IPS-18c (cell line): Measurements from ENCODE around the gene CALD1.

Experiments used
- H3K4me3 ChIP-seq: 2 replicates; pipeline ENCODE4 v1.7.0; 2013; ENCODE audit warnings: low read depth, mild to moderate bottlenecking, low read length, moderate library complexity; ENCODE audit not compliant: insufficient read depth
- H3K9me3 ChIP-seq: one replicate; pipeline ENCODE4 v1.6.1; 2013; ENCODE audit warnings: mild to moderate bottlenecking, low read length, moderate library complexity; ENCODE audit not compliant: control insufficient read depth, insufficient read depth

The CALD1 gene

DNA sequence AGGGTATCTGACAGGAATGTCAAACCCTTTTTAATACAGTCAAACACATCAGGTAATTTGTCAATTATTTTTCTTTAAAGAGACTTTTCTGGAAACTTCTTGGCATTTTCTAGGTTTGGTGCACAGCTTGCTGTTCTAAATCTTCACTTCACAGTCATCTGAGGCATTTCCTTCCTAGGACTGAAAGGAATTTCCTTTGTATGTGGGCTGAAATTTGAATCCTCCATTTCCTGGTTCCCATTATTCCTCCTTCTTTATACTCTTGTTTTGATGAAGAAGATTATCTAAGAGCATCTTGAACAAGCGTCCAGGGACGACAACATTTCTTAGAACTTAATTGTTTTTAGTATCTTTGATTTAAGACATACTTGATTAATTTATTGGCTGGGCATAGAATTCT is 24.9 kb downstream of the CALD1 start:
- Histone ChIP-seq H3K9me3 (no peaks in the 10 kb centered on the region), H3K4me3 (no peak overlapping the region)

- no peak overlapping the region for H3K4me3 ChIP-seq
- no peaks in the 10 kb centered on the region for H3K9me3 ChIP-seq
These were observed 25.4 kb downstream of the CALD1 start for GRCh38 chr7:134804854-134805253.

GRCh38 chr7:134806197-134806596 is 26.8 kb downstream of the CALD1 start:
- Histone ChIP-seq H3K4me3 (no peak overlapping the region), H3K9me3 (no peaks in the 10 kb centered on the region)

DNA sequence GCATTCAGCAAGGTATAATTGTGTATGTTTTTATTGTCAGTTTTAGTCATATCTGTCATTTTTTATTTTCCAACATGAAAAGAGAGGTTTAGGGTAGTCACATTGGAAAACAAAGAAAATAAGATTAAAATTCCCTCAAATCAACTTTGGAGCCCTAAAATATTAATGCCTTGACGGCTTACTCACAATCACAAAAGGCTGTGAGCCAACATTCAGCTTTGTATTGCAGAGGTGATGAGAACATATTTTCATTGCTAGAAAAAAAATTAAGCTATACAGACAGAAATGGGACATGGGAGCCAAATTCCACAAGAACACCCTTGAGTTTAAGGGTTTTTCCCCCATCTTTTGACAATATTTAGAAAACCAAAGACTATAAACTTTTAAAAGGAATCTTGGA is 30.2 kb downstream of the CALD1 start:
- Histone ChIP-seq H3K9me3 (no peaks in the 10 kb centered on the region), H3K4me3 (no peak overlapping the region)

- no peaks in the 10 kb centered on the region for H3K9me3 ChIP-seq
- no peak overlapping the region for H3K4me3 ChIP-seq
These were observed 32.3 kb downstream of the CALD1 start for GRCh38 chr7:134811765-134812164.

GRCh38 chr7:134813663-134814396 is 34.4 kb downstream of the CALD1 start:
- Histone ChIP-seq H3K9me3 (no peaks in the 10 kb centered on the region), H3K4me3 (no peak overlapping the region)

DNA sequence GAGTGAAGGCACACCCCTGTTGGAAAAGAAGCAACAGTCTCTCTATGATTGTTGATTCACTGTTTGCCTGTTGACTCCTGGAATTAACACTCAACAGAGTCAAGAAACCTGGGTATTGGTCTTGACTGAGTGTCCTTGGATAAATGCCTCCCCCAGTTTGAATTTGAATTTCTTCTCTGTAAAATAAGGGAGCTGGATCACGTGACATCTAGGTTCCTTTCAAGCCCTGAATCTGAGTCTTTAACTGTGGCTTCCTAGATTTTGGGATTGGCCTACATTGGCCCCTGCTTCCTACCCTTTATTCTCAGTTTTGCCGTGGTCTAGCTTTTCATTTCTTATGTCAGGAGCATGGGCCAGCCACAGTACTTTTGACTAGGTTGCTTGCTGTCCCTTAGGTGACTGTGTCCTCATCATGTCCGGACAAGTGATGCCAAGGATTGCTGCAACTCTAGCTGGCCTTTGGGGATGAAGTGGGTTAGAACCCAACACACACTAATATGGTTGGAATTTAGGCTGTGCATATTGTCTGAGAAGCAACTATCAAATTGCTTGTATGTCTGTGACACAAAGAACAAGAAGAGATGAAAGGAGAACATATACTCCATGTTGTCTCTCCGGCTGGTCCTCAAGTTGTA is 35.4 kb downstream of the CALD1 start:
- H3K9me3 ChIP-seq: no peaks in the 10 kb centered on the region
- no peak overlapping the region for H3K4me3 ChIP-seq

DNA sequence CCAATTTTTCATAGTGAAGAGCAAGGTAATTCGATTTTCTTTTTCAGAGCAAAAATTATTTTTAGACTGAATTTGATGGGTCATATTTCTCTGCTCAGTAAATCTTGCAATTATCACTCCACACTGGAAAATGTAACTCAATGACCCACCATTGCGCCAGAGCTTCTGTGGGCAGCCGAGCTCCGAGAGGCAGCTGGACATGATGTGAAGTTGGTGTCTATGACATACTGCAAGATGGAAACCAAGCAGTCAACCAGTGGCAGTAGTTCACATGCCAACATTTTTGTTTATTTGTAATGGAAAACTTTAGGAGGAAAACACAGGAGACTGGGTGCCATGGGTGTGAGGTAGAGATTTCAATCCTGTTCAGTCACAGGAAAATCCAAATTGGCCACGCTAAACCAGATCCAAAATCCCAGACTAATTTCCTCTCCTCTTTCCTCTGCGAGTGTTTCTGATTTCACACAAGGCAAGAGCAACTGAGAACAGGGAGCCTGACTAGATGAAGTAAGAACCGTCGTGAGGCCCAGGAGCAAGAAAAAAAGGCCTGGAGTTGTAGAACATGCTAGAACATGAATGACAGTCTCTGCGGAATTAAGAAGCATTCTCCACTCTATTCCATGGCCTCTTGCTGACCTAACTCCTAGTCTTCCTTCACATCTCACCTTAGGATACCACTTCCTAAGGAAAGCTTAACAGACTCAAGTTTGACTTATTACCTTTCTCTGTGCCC is 39.3 kb downstream of the CALD1 start:
- no peaks in the 10 kb centered on the region for H3K9me3 ChIP-seq
- H3K4me3 ChIP-seq: no peak overlapping the region

GRCh38 chr7:134819401-134819800 is 40.0 kb downstream of the CALD1 start:
- Histone ChIP-seq H3K4me3 (no peak overlapping the region), H3K9me3 (no peaks in the 10 kb centered on the region)

- Histone ChIP-seq H3K4me3 (no peak overlapping the region), H3K9me3 (no peaks in the 10 kb centered on the region)
These were observed 40.9 kb downstream of the CALD1 start for GRCh38 chr7:134820295-134820694.

- H3K9me3 ChIP-seq: no peaks in the 10 kb centered on the region
- no peak overlapping the region for H3K4me3 ChIP-seq
These were observed 41.3 kb downstream of the CALD1 start for GRCh38 chr7:134820778-134821177.

DNA sequence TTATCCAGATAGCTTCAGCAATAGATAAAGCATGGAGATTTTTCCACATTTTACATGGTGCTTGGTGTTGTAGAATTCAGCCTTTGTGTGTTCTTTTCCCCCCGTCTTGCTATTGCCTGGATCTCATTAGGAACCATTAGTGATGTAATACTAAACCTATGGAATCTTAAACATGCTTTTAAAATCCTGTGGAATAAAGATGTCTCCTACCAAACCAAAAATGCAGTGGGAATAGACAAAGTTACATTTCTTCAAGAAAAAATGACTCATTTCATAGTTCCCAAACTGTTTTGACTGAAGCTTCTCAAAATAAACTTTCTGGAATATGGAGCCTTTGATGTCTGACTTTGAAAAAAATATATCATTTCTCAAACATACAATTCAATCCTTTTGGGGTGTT is 44.0 kb downstream of the CALD1 start:
- Histone ChIP-seq H3K9me3 (no peaks in the 10 kb centered on the region), H3K4me3 (no peak overlapping the region)

GRCh38 chr7:134825666-134826065 is 46.2 kb downstream of the CALD1 start:
- H3K9me3 ChIP-seq: no peaks in the 10 kb centered on the region
- no peak overlapping the region for H3K4me3 ChIP-seq

DNA sequence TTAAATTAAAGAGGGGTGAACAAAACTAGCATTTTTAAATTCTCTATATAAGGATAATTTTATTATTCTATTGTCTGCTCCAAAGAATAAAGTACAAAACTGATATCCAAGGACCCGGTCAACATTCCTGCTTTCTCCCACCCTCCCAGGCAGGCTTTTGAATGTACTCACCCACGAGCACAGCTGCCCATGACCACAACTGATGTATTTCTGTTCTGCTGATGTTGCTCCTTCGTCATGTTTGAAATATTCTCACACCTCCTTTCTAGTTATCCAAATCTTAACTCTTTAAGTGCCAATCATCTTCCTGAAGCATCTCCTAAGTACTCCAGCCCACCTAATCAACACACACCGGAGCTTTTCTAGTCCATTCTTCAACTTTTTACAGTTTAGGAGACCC is 46.7 kb downstream of the CALD1 start:
- H3K4me3 ChIP-seq: no peak overlapping the region

DNA sequence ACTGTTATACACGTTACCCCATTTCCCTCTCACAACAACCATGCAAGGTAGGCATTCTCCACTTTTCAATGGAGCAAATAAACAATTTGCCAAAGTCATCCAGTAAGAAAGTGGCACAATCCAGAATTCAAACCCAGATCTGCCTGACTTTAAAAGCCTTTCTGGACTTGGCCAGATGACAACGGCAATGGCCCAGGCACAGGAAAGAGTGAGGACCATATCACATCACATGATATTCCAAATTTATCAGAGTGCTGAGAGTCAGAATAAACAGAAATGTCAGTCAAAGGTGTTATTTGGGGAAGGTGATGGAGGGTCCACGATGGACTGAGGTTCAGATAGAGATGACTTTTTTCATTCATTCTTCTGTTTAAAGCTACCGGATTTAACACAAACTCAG is 48.0 kb downstream of the CALD1 start:
- Histone ChIP-seq H3K4me3 (no peak overlapping the region), H3K9me3 (no peaks in the 10 kb centered on the region)

More for the DNA sequence above, 46.7 kb downstream of the CALD1 start:
- H3K9me3 ChIP-seq: no peaks in the 10 kb centered on the region

GRCh38 chr7:134827889-134828288 is 48.5 kb downstream of the CALD1 start:
- no peaks in the 10 kb centered on the region for H3K9me3 ChIP-seq
- no peak overlapping the region for H3K4me3 ChIP-seq

DNA sequence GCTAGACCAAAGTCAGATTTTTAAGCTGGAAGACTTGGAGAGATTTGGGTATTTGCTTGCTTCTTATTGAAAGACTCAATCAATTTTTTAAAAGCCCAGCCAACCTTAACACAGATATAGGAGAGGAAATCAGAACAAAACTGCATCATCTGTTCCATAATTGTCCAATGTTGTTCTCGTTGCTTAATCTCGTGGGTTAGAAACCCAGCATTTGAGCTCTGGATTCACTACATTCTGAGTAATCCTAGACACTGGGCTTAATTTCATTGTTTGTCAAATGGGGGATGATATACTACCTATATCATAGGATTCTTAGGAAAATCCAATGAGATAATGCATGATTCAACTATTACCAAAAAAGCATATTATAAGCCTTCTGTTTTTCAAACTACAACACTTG is 48.9 kb downstream of the CALD1 start:
- no peaks in the 10 kb centered on the region for H3K9me3 ChIP-seq
- no peak overlapping the region for H3K4me3 ChIP-seq

- Histone ChIP-seq H3K4me3 (no peak overlapping the region), H3K9me3 (no peaks in the 10 kb centered on the region)
These were observed 50.0 kb downstream of the CALD1 start for GRCh38 chr7:134829380-134829986.
